Measurements from ENCODE around the gene NOCT.
"Not testable (repeated sequence)": the region's sequence is repeated elsewhere in the genome, so short reads cannot be mapped to it uniquely, and the experiment has no call there.

Gene NOCT

DNA sequence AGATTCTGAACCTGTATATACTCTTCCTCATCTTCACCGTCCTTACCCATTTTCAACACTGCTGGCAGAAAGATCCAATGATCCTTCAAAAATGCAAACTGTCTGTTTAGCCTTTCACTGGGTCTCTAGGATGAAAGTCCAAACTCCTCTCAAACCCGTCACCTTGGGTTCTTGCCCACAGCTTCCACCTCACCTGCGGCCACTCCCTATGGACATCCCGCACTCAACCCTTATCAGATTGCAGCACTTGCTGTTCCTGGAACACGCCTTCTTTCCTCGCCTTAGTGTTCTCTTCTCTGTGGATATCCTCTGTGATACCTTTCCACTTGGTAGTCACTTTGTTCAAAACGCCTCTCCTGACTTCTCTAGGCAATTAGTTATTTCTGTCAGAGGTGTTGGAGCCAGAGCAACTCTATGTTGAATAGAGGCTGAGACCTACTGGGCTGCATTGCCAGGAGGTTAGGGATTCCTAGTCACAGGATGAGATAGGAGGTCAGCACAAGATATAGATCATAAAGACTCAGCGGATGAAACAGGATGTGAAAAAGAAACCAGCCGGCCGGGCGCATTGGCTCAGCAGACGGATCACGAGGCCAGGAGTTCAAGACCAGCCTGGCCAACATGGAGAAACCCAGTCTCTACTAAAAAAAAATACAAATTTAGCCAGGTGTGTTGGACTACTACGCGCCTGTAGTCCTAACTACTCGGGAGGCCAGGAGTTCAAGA is 4.2 kb upstream of the NOCT start:
- no peak for DNase-seq

DNA sequence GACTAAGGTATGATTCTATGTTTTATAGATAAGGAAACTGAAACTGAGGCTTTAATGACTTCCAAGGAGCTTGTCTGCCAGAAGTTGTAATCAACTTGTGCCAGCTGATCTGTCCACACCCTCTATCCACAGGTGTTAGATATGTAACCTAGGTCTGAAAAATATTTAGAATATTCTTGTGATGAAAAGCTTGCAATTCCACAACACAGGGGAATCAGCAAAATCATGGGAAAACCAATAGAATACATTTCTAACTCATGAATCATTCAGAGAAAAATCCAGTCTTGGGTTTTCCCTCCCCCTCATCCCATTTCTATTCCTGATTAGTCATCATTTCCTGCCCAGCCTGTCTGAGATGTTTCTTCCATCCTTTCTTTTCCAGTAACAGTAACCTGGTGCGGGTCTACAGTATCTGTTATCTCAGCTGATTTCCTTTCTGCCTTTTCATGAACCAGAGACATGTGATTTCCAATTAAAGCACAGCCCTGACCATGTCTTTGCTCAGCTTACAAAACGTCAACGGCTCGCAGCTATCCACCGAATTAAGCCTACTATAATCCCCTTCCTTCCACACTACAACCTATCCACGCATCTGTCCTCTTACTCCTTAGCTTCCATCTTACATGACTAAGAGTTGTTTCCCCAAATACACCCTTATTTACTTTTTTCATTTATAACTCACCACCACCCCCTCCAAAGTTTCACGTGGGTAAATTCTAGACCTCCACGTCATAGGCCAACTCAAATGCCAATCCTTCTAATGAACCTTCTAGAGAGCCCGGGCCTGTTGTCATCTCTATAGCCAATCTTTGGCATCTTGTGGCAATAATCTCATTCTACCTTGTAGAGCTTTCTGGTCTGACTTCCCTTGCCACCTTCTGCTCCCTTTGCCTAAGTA is 961 bp upstream of the NOCT start:
- no peak for DNase-seq

DNA sequence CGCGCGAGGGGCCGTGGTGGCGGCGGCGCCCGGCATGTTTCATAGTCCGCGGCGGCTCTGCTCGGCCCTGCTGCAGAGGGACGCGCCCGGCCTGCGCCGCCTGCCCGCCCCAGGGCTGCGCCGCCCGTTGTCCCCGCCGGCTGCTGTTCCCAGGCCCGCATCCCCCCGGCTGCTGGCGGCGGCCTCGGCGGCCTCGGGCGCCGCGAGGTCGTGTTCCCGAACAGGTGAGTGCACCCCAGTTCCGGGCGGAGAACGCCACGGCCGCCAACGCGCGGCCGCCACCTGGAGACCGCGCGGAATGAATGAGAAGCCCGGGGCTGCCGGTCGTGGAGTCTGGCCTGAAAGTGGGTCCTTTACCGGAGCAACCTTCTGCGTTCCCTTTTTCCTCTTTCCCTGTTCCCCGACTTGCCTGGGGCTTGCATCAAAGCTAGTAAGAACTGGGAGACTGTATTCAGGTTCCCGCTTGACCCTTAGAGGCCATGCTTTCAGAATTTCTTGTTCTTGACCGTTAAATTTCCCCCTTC is 429 bp downstream of the NOCT start:
- DNase-seq, result peak; percentile 26

DNA sequence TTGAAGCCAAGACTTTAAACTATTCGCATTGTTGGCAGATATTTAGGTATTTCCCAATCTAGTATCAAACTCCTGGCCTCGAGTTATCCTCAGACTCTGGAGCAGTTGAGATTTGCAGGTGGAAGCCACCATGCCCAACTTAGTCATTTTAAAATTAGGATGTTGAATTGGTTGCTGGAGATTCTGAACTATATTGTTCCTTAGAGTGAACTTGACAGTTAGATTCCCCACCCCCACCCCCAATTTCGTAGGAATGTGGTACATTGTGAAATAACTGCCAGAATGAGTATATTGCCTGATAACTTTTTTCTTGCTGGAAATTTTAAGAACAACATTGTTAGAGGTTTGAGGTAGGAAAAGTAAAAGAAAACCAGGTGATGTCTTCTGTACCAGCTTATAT is 2.3 kb downstream of the NOCT start:
- no peak for DNase-seq

DNA sequence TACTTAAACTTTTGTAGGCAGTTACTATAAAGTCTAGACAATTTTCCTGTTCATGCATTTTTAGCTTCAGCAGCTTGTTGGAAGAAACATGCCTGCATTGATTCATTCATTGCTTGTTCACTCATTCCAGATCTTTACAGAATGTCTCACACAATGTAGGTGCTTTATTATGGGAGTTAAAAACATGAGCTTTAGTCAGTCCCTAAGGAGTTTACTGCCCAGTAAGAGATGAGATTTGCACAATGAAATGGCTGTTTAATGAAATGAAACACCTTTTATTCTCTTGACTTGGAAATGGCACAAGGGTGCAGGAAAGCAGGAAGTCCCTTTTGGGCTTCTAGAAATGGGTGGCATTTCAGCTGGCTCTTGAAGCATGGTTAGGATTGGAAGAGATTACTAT is 2.9 kb downstream of the NOCT start:
- no peak for DNase-seq

DNA sequence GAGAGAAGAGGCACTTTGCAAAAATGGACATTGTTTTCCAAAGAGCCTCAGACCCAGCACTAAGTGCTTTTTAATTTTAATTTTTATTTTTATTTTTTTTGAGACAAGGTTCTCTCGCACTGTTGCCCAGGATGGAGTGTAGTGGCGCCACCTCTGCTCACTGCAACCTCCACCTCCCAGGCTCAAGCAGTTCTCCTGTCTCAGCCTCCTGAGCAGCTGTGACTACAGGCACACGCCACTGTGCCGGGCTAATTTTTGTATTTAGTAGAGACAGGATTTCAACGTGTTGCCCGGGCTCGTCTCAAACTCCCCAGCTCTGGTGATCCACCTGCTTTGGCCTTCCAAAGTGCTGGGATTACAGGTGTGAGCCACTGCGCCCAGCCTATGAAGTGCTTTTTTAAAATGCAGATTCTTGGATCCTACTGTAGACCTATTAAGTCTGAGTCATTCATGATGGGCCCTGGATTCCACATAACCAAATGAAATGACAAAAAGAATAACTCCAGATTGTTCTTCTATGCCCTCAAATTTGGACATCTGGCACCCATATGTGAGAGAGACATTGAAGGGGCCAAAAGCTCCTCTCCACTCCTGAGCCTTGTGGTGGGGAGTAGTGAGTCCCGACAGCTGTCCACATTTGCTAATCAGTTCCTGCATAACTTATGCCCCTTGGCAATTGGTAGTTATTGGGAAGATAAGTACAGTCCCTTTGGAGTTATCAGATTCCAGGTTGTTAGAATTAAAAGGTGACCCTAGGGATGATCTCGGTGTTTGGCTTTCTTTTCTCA is 3.6 kb downstream of the NOCT start:
- no peak for DNase-seq

DNA sequence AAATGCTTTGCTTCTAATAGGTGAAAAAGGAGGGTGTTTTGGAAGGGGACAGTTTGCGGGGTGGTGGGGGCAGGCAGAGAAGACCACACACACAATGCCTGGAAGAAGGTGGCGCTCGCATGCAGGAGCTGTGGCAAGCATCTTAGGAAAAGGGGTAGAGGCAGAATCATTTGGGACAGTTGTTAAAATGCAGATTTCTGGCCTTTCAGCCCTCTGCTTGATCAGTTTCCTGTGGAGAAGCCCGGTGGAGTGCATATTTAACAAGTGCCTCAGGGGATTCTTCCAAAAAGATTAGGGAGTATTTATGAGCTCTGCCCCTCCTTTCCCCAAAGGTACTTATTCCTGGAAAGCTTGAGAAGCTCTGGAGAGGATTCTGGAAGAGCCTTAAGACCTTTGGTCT is 4.8 kb downstream of the NOCT start:
- no peak for DNase-seq

DNA sequence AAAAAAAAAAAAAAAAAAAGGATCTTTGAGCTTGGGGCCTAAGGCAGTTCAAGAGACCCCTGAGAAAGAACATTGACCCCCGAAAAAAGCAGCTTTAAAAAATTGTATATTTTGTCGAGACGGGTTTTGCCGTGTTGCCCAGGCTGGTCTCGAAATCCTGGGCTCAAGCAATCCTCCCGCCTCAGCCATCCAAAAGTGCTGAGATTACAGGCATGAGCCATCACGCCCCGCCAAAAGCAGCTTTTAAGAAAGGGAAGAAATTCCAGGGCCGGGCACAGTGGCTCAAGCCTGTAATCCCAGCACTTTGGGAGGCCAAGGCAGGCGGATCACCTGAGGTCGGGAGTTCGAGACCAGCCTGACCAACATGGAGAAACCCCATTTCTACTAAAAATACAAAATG is 5.5 kb downstream of the NOCT start:
- DNase-seq, result not testable (repeated sequence)

DNA sequence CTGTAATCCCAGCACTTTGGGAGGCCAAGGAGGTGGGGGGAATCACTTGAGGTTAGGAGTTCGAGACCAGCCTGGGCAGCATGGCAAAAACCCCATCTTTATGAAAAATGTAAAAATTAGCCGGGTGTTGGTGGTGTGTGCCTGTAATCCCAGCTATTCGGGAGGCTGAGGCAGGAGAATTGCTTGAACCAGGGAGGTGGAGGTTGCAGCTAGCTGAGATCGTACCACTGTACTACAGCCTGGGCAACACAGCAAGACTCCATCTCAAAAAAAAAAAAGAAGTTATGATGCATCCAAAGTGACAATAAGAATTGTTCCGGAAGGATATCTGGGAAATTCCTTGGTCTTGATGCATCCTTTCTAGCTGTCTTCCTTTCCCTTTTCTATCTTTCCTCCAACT is 7.3 kb downstream of the NOCT start:
- DNase-seq, result no peak

DNA sequence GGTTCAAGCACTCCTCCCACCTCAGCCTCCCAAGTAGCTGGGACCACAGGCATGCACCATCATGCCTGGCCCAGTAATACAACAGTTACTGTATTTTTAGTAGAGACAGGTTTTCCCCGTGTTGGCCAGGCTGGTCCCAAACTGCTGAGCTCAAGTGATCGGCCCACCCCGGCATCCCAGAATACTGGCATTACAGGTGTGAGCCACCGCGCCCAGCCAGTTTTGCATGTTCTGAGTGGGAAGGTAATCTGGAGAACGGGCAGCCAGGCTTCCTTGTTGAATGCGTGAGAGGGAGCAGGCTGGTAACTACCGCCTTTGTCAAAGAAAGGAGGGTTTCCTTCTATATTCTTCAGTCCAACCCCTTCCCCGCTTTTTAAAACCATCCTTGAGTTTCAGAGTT is 9.1 kb downstream of the NOCT start:
- no peak for DNase-seq

DNA sequence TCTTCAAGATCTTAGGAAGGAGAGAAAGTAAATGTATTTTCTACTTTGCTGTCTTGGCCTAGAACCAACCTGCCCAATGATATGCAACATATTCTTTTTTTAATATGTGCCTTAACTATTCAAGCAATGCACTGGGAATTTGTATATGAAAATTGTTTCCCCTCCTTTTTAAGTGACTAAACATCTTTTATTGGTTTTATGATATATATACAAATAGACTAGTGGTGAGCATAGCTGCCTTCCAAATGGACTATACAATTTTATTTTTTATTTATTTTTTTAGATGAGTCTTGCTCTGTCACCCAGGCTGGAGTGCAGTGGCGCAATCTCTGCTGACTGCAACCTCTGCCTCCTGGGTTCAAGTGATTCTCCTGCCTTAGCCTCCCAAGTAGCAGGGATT is 10.3 kb downstream of the NOCT start:
- no peak for DNase-seq

DNA sequence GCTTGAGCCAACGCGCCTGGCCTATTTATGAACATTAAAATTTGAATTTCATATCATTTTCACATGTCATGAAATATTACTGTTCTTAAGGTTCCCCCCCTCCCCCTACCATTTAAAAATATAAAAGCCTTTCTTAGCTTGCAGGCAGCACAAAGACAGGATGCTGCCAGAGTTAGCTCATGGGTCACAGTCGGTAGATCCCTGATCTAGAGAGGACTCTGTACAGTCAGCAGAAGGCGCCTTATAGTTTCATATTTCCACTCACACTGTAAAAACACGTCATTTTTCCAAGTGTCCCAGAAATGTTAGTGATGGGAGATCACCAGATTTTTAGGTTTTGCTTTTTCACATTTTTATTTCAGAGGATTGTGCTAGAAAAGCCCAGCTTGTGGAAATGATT is 12.2 kb downstream of the NOCT start:
- no peak for DNase-seq

DNA sequence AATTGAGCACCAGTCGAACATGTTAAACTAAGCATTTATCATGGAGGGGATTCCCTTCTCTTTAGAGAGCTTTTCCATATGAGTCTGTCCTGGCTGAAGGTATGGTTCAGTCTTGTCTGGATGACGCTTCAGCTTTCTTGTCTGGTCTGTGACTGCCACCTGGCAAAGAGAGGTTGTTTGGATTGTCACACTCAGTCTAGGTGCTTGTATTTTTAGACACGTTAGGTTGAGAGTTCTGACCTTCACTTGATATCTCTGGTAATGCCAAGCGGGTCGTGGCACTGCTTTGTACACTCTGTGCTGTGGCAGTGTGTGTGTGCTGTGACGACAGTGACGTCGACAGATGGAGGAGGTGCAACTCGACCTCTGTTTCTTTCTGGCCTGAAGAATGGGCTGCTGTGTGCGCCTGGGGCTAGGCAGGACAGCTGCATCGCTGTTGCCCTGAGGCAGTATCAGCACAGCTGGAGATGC is 12.6 kb downstream of the NOCT start:
- no peak for DNase-seq

DNA sequence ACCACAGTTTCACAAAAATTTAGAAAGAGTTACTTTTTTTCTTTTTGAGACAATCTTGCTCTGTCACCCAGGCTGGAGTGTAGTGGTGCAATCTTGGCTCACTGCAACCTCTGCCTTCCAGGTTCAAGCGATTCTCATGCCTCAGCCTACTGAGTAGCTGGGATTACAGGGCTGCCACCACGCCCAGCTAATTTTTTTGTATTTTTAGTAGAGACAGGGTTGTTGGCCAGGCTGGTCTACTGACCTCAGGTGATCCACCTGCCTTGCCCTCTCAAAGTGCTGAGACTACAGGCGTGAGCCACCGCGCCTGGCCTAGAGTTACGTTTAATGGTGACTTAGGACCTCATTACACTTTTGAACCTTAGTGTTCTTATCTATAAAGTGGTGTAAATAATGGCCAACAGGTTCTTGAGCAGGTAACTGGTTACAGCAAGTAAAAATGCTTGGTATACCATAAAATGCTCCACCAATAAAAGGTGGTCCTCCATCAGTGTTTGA is 14.3 kb downstream of the NOCT start:
- DNase-seq, result not testable (repeated sequence)

DNA sequence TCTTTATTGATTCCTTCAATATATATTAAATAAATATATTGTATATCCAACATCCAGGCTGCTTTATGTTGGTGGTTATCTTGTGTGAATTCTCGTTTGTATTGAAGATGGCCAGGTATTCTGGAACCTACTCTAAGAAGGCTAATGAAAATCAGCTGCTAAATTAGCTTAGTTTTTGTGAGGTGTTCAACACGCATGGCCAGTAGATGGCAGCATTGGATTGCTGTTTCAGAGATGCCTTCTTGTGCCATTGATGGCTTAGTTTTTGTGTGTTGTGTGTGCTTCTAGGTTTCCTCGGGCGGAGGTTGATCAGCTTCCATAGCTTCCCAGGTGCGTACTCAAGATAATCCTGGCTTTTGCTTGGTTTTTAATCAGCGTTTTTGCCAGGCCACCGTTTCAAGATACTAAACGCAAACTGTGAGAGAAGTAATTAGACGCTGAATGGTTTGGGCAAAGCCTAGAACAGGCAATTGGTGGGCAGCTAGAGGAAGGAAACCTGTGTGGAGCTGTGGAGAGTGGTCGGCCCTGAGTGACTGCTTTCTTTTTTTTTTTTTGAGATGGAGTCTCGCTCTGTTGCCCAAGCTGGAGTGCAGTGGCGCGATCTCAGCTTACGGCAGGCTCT is 15.1 kb downstream of the NOCT start:
- DNase-seq, result peak; percentile 59

DNA sequence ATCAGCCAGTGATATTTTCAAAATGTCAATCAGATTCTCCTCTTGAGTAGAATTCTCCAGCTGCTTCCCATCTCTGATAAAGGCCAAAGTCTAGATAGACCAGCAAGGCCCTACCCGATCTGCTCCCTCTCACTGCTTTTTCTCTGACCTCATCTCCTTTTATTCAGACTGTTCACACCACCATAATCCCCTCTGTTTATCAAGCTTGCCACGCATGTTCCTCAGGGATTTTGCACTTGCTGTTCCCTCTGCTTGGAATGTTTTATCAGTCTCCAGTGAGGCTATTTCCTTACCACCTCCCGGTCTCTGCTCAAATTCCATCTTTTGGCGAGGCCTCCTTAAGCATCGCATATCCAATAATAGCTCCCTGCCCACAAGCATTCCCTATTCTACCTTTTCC is 20.1 kb downstream of the NOCT start:
- no peak for DNase-seq

DNA sequence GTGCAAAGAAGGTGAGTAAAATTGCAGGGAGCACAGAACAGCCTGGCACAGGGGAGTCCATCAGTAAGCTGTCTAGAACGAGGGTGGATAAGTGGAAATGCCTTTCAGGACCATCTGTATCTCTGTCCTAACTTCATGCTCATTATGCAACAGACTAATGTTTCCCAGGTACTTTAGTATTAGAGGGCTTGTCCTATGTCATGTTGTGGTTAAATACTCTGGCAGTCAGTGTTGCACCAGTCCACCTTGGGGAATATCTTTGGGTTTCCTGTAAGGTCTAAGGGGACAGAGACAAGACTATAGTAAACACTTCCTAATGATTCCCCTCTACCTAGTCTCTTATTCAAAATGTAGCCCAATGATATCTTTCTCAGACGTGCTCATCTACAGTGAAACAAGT is 21.3 kb downstream of the NOCT start:
- DNase-seq, result no peak

DNA sequence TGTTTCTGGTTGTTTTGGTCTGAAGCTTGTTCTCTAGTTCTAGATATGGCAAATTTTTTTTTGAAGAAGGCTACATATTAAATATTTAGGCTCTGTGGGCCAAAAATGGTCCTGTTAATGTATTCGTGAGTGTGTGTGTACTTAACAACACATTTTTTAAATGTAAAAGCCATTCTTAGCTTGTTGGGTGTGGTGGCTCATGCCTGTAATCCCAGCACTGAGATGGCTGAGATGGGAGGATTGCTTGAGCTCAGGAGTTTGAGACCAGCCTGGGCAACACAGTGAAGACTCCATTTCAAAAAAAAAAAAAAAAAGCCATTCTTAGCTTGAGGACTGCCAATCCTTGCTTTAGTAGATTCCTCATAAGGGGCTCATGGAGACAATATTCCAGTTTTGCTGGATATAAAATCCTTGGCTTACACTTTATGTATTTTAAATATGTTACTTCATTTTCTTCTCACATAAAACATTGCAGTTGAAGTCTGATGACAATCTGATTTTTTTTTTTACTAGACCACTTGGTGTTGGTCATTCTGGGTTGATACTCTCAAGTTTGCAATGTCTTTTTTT is 23.4 kb downstream of the NOCT start:
- DNase-seq, result no peak

DNA sequence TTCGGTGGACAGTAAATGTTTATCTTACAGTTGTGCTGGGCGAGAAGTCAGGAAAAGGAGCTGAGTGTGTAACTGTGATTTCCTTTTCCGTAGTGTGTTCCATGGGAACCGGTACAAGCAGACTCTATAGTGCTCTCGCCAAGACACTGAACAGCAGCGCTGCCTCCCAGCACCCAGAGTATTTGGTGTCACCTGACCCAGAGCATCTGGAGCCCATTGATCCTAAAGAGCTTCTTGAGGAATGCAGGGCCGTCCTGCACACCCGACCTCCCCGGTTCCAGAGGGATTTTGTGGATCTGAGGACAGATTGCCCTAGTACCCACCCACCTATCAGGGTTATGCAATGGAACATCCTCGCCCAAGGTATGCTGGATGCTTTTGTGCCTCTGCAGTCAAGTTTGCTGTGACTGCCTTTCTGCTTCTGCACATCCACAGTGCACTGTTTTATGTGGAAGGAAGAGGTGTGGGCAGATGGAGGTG is 27.4 kb downstream of the NOCT start:
- no peak for DNase-seq

DNA sequence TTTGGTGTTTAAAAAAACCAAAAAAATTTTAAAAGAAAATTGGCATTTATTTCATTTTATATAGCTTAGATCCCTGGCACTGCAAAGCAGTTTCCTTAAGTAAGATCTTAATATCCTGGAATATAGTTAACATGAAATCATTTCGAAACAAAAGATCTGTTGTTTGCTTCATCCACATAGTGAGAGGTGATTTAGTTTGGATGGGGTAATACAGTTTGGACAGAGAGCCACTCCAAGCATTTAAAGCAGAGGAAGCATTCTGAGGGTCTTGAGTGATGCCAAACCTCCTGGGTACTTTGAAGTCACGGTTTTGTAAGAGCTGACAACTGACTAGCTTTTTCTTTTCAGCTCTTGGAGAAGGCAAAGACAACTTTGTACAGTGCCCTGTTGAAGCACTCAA is 28.7 kb downstream of the NOCT start:
- no peak for DNase-seq

DNA sequence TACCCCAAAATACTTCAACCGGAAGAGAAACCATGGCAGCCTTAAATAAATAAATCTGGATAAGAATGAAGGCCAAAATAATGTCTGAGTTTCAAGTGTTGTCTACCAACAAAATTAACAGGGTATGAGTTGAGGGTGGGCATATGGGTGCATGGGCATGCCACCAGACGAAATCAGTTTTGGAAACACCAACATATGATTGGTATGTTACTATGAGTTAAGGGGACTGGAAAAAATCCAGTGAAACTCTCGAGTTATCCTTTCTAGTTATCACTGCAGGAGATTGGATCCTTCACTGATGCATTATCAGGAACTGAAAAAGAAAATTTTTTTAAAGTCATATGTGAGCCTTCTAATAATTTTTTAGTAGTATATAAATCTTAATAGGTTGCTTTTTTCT is 32.4 kb downstream of the NOCT start:
- no peak for DNase-seq

DNA sequence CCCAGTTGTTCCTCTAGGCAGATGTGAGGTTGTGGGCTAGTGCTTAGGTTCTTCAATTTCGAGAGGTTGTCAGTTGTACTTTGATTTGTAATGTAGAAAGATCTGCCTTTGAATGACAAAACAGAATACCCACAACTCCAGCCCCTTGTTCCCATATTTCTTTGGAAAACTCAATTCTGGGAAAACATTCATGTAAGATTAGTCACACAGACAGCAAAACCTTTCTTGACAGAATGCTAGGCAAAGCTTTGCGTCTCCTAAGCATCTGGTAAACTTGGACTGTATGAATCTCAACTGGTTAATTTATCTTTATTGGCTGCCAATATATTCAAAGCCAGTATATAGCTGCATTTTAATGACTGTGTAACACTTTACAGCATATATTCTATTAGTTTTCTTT is 34.9 kb downstream of the NOCT start:
- DNase-seq, result no peak

Data from activated CD4-positive, alpha-beta T cell treated with anti-CD3 and anti-CD28 coated beads for 1 hour (primary cell).